GM23338 (cell line): ENCODE measurements around the gene GRIA4. TPM values are rescaled to one million over a fixed set of nuclear protein-coding genes. Genes with fewer than 3 reads are reported as not detected.

ENCODE experiments used
- ATAC-seq: fragments of 200-7000 bp; cut with Tn5 transposase; 3 replicates; pipeline ENCODE4 v1.9.1; 2020
- DNase-seq: peaks from one replicate; pipeline ENCODE4 v3.0.0-alpha.2; 2015; ENCODE audit warnings: low spot score
- H2AFZ ChIP-seq: fragments of 200-600 bp; sonication (generic); 2 replicates; pipeline ENCODE4 v1.8.0; 2016; ENCODE audit warnings: antibody characterized with exemption, mild to moderate bottlenecking, moderate library complexity
- H3F3A ChIP-seq: fragments of 200-600 bp; sonication (generic); replicated peaks from 2 replicates; pipeline ENCODE4 v1.8.0; 2017; ENCODE audit warnings: antibody characterized with exemption, mixed run types, low read depth
- H3K27ac ChIP-seq: fragments of 200-600 bp; sonication (generic); 2 replicates; pipeline ENCODE4 v1.6.1; 2016; ENCODE audit warnings: low read depth
- H3K27me3 ChIP-seq: fragments of 200-600 bp; sonication (generic); 2 replicates; pipeline ENCODE4 v1.8.0; 2016; ENCODE audit warnings: mild to moderate bottlenecking, mixed run types, moderate library complexity; ENCODE audit not compliant: insufficient read depth
- H3K36me3 ChIP-seq: fragments of 200-600 bp; sonication (generic); 2 replicates; pipeline ENCODE4 v1.8.0; 2016; ENCODE audit warnings: mild to moderate bottlenecking; ENCODE audit not compliant: insufficient read depth
- H3K4me1 ChIP-seq: fragments of 200-600 bp; sonication (generic); 2 replicates; pipeline ENCODE4 v1.8.0; 2016; ENCODE audit warnings: mild to moderate bottlenecking, moderate library complexity; ENCODE audit not compliant: insufficient read depth
- H3K4me2 ChIP-seq: fragments of 200-600 bp; sonication (generic); 2 replicates; pipeline ENCODE4 v1.7.1; 2017; ENCODE audit warnings: mixed run types
- H3K4me3 ChIP-seq: fragments of 200-600 bp; sonication (generic); 2 replicates; pipeline ENCODE4 v1.6.1; 2016; ENCODE audit warnings: mixed run types
- H3K79me2 ChIP-seq: fragments of 200-600 bp; sonication (generic); replicated peaks from 2 replicates; pipeline ENCODE4 v1.8.0; 2017; ENCODE audit warnings: mild to moderate bottlenecking; ENCODE audit not compliant: insufficient read depth
- H3K9me2 ChIP-seq: fragments of 200-600 bp; sonication (generic); 2 replicates; pipeline ENCODE4 v1.8.0; 2017; ENCODE audit not compliant: insufficient read depth
- H4K20me1 ChIP-seq: fragments of 200-600 bp; sonication (generic); replicated peaks from 2 replicates; pipeline ENCODE4 v1.8.0; 2017; ENCODE audit warnings: mild to moderate bottlenecking; ENCODE audit not compliant: insufficient read depth
- H3K27ac Mint-ChIP-seq: 2 replicates; pipeline ENCODE4 v1.8.0; 2020; ENCODE audit warnings: inconsistent platforms, mild to moderate bottlenecking, moderate library complexity, mixed read lengths
- H3K27me3 Mint-ChIP-seq: 3 replicates; pipeline ENCODE4 v1.8.0; 2022; ENCODE audit warnings: low read depth, mild to moderate bottlenecking, moderate library complexity, mixed read lengths, inconsistent platforms; ENCODE audit not compliant: insufficient read depth, poor library complexity
- H3K36me3 Mint-ChIP-seq: 3 replicates; pipeline ENCODE4 v1.8.0; 2021; ENCODE audit warnings: low read depth, mild to moderate bottlenecking, inconsistent platforms, moderate library complexity, mixed read lengths
- H3K4me1 Mint-ChIP-seq: 3 replicates; pipeline ENCODE4 v1.8.0; 2020; ENCODE audit warnings: mild to moderate bottlenecking, inconsistent platforms, mixed read lengths
- H3K4me3 Mint-ChIP-seq: 3 replicates; pipeline ENCODE4 v1.8.0; 2021; ENCODE audit warnings: moderate library complexity, mild to moderate bottlenecking, inconsistent platforms, mixed read lengths
- H3K9me3 Mint-ChIP-seq: 3 replicates; pipeline ENCODE4 v1.8.0; 2020; ENCODE audit warnings: moderate library complexity, mild to moderate bottlenecking, inconsistent platforms, mixed read lengths
- CREB1 ChIP-seq: fragments of 250-450 bp; sonication (Bioruptor Pico); IDR thresholded peaks from 2 replicates; pipeline ENCODE4 v1.5.0; 2020; ENCODE audit warnings: low read depth, mild to moderate bottlenecking, moderate library complexity
- ETS1 ChIP-seq: IDR thresholded peaks from 2 replicates; pipeline ENCODE4 v1.6.1; 2016; ENCODE audit warnings: antibody characterized with exemption
- EZH2 ChIP-seq: fragments of 200-600 bp; sonication (generic); IDR thresholded peaks from one replicate; pipeline ENCODE4 v1.8.0; 2017; ENCODE audit warnings: antibody characterized with exemption, mild to moderate bottlenecking, low read depth; ENCODE audit not compliant: unreplicated experiment
- EZH2phosphoT487 ChIP-seq: fragments of 200-600 bp; sonication (generic); IDR thresholded peaks from one replicate; pipeline ENCODE4 v1.8.1; 2018; ENCODE audit warnings: antibody characterized with exemption; ENCODE audit not compliant: unreplicated experiment
- JUNB ChIP-seq: IDR thresholded peaks from one replicate; pipeline ENCODE4 v1.6.1; 2016; ENCODE audit warnings: antibody characterized with exemption; ENCODE audit not compliant: unreplicated experiment
- NANOG ChIP-seq: IDR thresholded peaks from 2 replicates; pipeline ENCODE4 v1.6.1; 2016; ENCODE audit warnings: antibody characterized with exemption, borderline replicate concordance
- POLR2AphosphoS5 ChIP-seq: IDR thresholded peaks from 2 replicates; pipeline ENCODE4 v1.6.1; 2016; ENCODE audit warnings: antibody characterized with exemption, low read depth
- REST ChIP-seq: IDR thresholded peaks from one replicate; pipeline ENCODE4 v1.6.1; 2018; ENCODE audit warnings: antibody characterized with exemption; ENCODE audit not compliant: unreplicated experiment
- STAT1 ChIP-seq: IDR thresholded peaks from one replicate; pipeline ENCODE4 v1.6.1; 2016; ENCODE audit warnings: antibody characterized with exemption; ENCODE audit not compliant: unreplicated experiment
- ZNF114 ChIP-seq: fragments of 250-450 bp; sonication (Bioruptor Pico); IDR thresholded peaks from 2 replicates; pipeline ENCODE4 v1.5.0; 2020; ENCODE audit warnings: mild to moderate bottlenecking, moderate library complexity
- ZNF331 ChIP-seq: fragments of 250-450 bp; sonication (Bioruptor Pico); IDR thresholded peaks from 2 replicates; pipeline ENCODE4 v1.5.0; 2020; ENCODE audit warnings: low read depth, mild to moderate bottlenecking, moderate library complexity
- polyA plus RNA-seq: library from polyadenylated mRNA; unstranded; fragments of >200 nt; fragmentation: Nextera tagmentation; extraction: Ambion mirVana; gene quantifications from 2 replicates; pipeline ENCODE4 v1.2.1, GENCODE V29; 2016
- total RNA-seq: library from RNA; depleted of rRNA; stranded (reverse); fragments of >200 nt; shearing (Covaris generic); gene quantifications from 2 replicates; pipeline ENCODE4 v1.2.3, GENCODE V29; 2014
- TF ChIP-seq, protein P1 (sequence below): fragments of 250-450 bp; sonication (Bioruptor Pico); IDR thresholded peaks from 2 replicates; pipeline ENCODE4 v1.5.0; 2020; ENCODE audit warnings: mild to moderate bottlenecking, moderate library complexity
- TF ChIP-seq, protein P2 (sequence below), 2 experiments: fragments of 200-600 bp in 1 of 2; sonication (generic) in 1 of 2; conservative IDR thresholded peaks; 2 replicates each; pipeline versions ENCODE4 v1.5.1 to v1.6.1; 2016 to 2017; ENCODE audit warnings: antibody characterized with exemption in 2 of 2, low read depth in 2 of 2, mild to moderate bottlenecking in 2 of 2, moderate library complexity in 1 of 2

GRIA4 gene
- total and polyA plus RNA-seq, 2 experiments from 2014 or later, result 17.8 to 71.1 TPM

GRCh38 chr11:105867742-105868141, 257.9 kb downstream of the GRIA4 start:
- Mint-ChIP-seq H3K4me3 (no peak overlapping the region), H3K9me3 (no peaks in the 10 kb centered on the region), H3K27ac (no peak overlapping the region), H3K4me1 (peaks cover 16% of the 10 kb centered on the region), H3K27me3 (no peaks in the 10 kb centered on the region), H3K36me3 (no peaks in the 10 kb centered on the region)
- ATAC-seq (no peak), DNase-seq (no peak)
- Histone ChIP-seq H3K79me2 (no peaks in the 10 kb centered on the region), H3K27ac (no peak overlapping the region), H2AFZ (no peak overlapping the region), H3K4me1 (peaks cover 4% of the 10 kb centered on the region; the same call in 1 of the 2 replicates), H3K27me3 (no peaks in the 10 kb centered on the region), H3K9me2 (no peaks in the 10 kb centered on the region), H3K4me3 (no peak overlapping the region), H3F3A (no peaks in the 10 kb centered on the region), H3K36me3 (no peaks in the 10 kb centered on the region), H3K4me2 (no peak overlapping the region), H4K20me1 (no peaks in the 10 kb centered on the region)
- TF ChIP-seq, protein P1, sequence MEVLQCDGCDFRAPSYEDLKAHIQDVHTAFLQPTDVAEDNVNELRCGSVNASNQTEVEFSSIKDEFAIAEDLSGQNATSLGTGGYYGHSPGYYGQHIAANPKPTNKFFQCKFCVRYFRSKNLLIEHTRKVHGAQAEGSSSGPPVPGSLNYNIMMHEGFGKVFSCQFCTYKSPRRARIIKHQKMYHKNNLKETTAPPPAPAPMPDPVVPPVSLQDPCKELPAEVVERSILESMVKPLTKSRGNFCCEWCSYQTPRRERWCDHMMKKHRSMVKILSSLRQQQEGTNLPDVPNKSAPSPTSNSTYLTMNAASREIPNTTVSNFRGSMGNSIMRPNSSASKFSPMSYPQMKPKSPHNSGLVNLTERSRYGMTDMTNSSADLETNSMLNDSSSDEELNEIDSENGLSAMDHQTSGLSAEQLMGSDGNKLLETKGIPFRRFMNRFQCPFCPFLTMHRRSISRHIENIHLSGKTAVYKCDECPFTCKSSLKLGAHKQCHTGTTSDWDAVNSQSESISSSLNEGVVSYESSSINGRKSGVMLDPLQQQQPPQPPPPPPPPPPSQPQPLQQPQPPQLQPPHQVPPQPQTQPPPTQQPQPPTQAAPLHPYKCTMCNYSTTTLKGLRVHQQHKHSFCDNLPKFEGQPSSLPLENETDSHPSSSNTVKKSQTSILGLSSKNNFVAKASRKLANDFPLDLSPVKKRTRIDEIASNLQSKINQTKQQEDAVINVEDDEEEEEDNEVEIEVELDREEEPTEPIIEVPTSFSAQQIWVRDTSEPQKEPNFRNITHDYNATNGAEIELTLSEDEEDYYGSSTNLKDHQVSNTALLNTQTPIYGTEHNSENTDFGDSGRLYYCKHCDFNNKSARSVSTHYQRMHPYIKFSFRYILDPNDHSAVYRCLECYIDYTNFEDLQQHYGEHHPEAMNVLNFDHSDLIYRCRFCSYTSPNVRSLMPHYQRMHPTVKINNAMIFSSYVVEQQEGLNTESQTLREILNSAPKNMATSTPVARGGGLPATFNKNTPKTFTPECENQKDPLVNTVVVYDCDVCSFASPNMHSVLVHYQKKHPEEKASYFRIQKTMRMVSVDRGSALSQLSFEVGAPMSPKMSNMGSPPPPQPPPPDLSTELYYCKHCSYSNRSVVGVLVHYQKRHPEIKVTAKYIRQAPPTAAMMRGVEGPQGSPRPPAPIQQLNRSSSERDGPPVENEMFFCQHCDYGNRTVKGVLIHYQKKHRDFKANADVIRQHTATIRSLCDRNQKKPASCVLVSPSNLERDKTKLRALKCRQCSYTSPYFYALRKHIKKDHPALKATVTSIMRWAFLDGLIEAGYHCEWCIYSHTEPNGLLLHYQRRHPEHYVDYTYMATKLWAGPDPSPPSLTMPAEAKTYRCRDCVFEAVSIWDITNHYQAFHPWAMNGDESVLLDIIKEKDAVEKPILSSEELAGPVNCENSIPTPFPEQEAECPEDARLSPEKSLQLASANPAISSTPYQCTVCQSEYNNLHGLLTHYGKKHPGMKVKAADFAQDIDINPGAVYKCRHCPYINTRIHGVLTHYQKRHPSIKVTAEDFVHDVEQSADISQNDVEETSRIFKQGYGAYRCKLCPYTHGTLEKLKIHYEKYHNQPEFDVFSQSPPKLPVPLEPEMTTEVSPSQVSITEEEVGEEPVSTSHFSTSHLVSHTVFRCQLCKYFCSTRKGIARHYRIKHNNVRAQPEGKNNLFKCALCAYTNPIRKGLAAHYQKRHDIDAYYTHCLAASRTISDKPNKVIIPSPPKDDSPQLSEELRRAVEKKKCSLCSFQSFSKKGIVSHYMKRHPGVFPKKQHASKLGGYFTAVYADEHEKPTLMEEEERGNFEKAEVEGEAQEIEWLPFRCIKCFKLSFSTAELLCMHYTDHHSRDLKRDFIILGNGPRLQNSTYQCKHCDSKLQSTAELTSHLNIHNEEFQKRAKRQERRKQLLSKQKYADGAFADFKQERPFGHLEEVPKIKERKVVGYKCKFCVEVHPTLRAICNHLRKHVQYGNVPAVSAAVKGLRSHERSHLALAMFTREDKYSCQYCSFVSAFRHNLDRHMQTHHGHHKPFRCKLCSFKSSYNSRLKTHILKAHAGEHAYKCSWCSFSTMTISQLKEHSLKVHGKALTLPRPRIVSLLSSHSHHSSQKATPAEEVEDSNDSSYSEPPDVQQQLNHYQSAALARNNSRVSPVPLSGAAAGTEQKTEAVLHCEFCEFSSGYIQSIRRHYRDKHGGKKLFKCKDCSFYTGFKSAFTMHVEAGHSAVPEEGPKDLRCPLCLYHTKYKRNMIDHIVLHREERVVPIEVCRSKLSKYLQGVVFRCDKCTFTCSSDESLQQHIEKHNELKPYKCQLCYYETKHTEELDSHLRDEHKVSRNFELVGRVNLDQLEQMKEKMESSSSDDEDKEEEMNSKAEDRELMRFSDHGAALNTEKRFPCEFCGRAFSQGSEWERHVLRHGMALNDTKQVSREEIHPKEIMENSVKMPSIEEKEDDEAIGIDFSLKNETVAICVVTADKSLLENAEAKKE (CRISPR knock-in tag), result no peak
- TF ChIP-seq STAT1 (no peak), POLR2AphosphoS5 (no peak), NANOG (no peak), ZNF114 (CRISPR knock-in tag) (no peak), REST (no peak), ZNF331 (CRISPR knock-in tag) (no peak), ETS1 (no peak), EZH2 (no peak), JUNB (no peak), EZH2phosphoT487 (no peak), CREB1 (no peak)
- TF ChIP-seq, protein P2, sequence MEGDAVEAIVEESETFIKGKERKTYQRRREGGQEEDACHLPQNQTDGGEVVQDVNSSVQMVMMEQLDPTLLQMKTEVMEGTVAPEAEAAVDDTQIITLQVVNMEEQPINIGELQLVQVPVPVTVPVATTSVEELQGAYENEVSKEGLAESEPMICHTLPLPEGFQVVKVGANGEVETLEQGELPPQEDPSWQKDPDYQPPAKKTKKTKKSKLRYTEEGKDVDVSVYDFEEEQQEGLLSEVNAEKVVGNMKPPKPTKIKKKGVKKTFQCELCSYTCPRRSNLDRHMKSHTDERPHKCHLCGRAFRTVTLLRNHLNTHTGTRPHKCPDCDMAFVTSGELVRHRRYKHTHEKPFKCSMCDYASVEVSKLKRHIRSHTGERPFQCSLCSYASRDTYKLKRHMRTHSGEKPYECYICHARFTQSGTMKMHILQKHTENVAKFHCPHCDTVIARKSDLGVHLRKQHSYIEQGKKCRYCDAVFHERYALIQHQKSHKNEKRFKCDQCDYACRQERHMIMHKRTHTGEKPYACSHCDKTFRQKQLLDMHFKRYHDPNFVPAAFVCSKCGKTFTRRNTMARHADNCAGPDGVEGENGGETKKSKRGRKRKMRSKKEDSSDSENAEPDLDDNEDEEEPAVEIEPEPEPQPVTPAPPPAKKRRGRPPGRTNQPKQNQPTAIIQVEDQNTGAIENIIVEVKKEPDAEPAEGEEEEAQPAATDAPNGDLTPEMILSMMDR (conservative IDR thresholded peaks at IDR 0.05; ENCODE audit: low read depth in 2 of 2), result no peak
